HG03196 (cell line): ENCODE data around the gene HOXC10.

Experiments
- ATAC-seq: cut with Tn5 transposase; IDR thresholded peaks from one replicate; pipeline ENCODE4 v1.9.1; 2021; ENCODE audit not compliant: unreplicated experiment

The HOXC10 gene

GRCh38 chr12:53984901-53985691 lies at the start of gene HOXC10:
HOXC10 (plus strand) TSS chr12:53985146; CDS start chr12:53985260, 114 bp downstream.
- ATAC-seq, result no peak

- no peak for ATAC-seq
Measured at GRCh38 chr12:53935383-53936341, 49.3 kb upstream of the HOXC10 start.

DNA sequence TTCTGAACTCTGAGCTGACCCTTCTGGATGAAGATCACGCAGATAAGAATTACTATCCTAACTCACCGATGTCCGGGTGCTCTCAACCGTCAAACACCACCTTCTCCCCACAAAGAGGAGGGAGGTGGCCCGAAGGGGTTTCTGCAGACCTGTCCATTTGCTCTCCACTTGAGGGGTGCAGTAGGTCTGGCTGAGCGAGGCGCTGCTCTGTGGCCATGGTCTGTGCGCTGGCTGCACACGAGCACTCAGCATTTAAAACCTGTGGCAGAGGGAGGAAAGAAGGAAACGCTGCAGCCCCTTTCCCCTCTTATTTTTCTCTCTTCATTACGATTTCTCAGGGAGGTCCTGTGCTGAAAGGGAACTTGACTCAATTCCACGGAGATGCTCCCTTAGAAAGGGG lies 47.8 kb upstream of the HOXC10 start:
- ATAC-seq, result no peak

GRCh38 chr12:53937596-53938325 lies 47.2 kb upstream of the HOXC10 start:
- ATAC-seq, result no peak

- no peak for ATAC-seq
Measured at GRCh38 chr12:53938326-53939140, 46.4 kb upstream of the HOXC10 start, which contains the start of gene HOXC13. HOXC13 (plus strand) TSS chr12:53938831; CDS start chr12:53938907, 76 bp downstream.

GRCh38 chr12:53939141-53940108 lies 45.5 kb upstream of the HOXC10 start:
- no peak for ATAC-seq

DNA sequence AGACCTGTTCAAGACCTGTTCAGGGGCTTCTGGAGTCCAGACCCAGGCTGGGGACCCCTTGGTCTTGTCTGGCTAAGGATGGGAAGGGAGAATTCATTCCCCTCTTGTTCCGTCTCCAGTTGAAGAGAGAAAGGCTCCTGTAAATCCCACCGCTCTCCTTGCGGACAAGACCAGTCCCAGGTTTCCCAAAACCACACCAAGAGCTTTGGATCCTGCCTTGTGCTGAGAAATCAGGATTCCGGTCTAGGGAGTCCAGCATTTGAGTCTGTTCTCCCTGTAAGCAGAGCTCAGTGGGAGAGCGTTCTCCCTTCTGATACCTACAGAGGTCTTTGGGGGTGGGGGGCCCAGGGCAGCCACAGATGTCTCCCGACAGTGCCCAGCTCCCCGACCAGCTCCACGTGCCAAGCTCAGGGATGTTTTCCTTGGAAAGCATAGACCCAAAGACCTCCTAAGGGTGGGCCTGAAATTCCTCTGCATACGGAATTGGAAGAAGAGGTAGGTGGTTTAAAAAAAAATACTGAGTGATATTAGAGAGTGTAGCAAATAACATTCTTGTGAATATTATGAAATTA lies 44.4 kb upstream of the HOXC10 start:
- ATAC-seq, result no peak

GRCh38 chr12:53941187-53941586 lies 43.8 kb upstream of the HOXC10 start:
- no peak for ATAC-seq

- ATAC-seq, result no peak
Measured at GRCh38 chr12:53941750-53942149, 43.2 kb upstream of the HOXC10 start.

- ATAC-seq, result no peak
Measured at GRCh38 chr12:53942467-53942997, 42.4 kb upstream of the HOXC10 start.

- ATAC-seq, result no peak
Measured at GRCh38 chr12:53944209-53944608, 40.7 kb upstream of the HOXC10 start.

- no peak for ATAC-seq
Measured at GRCh38 chr12:53944907-53945847, 39.8 kb upstream of the HOXC10 start.

DNA sequence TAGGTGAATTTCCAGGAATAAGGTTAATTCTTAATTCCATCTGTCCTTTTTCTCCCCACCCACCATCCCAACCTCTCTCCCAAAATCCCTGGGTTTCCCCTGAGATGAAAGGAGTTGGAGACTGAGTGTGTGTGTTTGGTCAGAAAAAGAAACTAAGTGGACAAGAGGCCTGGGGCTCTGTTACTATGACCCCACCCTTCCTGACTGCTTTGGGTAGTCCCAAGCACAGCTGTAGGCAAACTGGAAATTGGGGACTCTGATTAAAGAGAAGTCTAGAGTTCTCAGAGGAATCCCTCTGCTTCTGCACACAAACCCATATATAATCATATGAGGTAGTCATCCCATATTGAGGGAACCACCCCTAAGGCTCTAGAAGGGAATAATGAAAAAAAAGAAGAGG lies 37.2 kb upstream of the HOXC10 start:
- ATAC-seq, result no peak

- no peak for ATAC-seq
Measured at GRCh38 chr12:53948650-53949593, 36.0 kb upstream of the HOXC10 start.

- ATAC-seq, result no peak
Measured at GRCh38 chr12:53949631-53950436, 35.1 kb upstream of the HOXC10 start.

DNA sequence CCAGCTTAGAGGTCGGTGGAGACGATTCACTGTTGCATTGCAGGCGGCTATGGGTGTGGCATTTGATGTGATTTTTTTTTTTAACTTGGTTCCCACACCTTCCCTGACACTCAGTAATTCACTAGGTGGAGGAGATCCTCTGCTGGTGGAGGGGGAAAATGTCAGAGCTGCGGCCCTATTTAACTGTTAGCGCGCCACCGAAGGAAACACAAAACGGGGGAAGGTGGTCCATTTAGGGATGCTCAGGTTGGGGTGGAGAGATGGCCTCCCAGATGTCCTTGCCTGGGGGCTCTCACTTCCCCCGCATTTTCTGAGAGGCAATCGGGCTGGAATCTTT lies 34.5 kb upstream of the HOXC10 start:
- no peak for ATAC-seq
